HG02943 (cell line): Measurements from ENCODE around the gene MAP3K6.
"Not testable (repeated sequence)": the region's sequence is repeated elsewhere in the genome, so short reads cannot be mapped to it uniquely, and the experiment has no call there.

ENCODE experiments used
- ATAC-seq: cut with Tn5 transposase; IDR thresholded peaks from one replicate; pipeline ENCODE4 v1.9.1; 2021; ENCODE audit warnings: mild to moderate bottlenecking, low read depth, moderate library complexity; ENCODE audit not compliant: unreplicated experiment

The MAP3K6 gene

GRCh38 chr1:27366411-27367159 is at the start of gene MAP3K6:
Gene MAP3K6 (minus strand): TSS chr1:27366961. CDS start chr1:27366597, 364 bp downstream.
- ATAC-seq: peak; percentile 24

- no peak for ATAC-seq
These were observed 47.3 kb upstream of the MAP3K6 start for GRCh38 chr1:27414091-27414490.

- no peak for ATAC-seq
These were observed 46.2 kb upstream of the MAP3K6 start for GRCh38 chr1:27413004-27413403.

- no peak for ATAC-seq
These were observed 45.7 kb upstream of the MAP3K6 start for GRCh38 chr1:27412502-27412901.

GRCh38 chr1:27410709-27411108 is 43.9 kb upstream of the MAP3K6 start:
- no peak for ATAC-seq

- ATAC-seq: no peak
These were observed 42.9 kb upstream of the MAP3K6 start for GRCh38 chr1:27409669-27410068.

- no peak for ATAC-seq
These were observed 41.4 kb upstream of the MAP3K6 start for GRCh38 chr1:27408151-27408550.

GRCh38 chr1:27406791-27407190 is 40.0 kb upstream of the MAP3K6 start:
- ATAC-seq: not testable (repeated sequence)

- no peak for ATAC-seq
These were observed 39.6 kb upstream of the MAP3K6 start for GRCh38 chr1:27406362-27406680.

- not testable (repeated sequence) for ATAC-seq
These were observed 39.0 kb upstream of the MAP3K6 start for GRCh38 chr1:27405598-27406361.

GRCh38 chr1:27405074-27405473 is 38.3 kb upstream of the MAP3K6 start:
- no peak for ATAC-seq

GRCh38 chr1:27403931-27404330 is 37.2 kb upstream of the MAP3K6 start:
- ATAC-seq: no peak

GRCh38 chr1:27403065-27403726 is 36.4 kb upstream of the MAP3K6 start:
- ATAC-seq: no peak

GRCh38 chr1:27402349-27402754 is 35.6 kb upstream of the MAP3K6 start:
- no peak for ATAC-seq

GRCh38 chr1:27400963-27401341 is 34.2 kb upstream of the MAP3K6 start:
- no peak for ATAC-seq

- ATAC-seq: no peak
These were observed 33.6 kb upstream of the MAP3K6 start for GRCh38 chr1:27400082-27400962.

GRCh38 chr1:27399251-27400025 is 32.7 kb upstream of the MAP3K6 start:
- ATAC-seq: no peak

- ATAC-seq: no peak
These were observed 31.8 kb upstream of the MAP3K6 start for GRCh38 chr1:27398405-27399149.

- ATAC-seq: no peak
These were observed 31.0 kb upstream of the MAP3K6 start for GRCh38 chr1:27397749-27398148.
